OCI-LY7 (cell line): ENCODE data around the gene IRX4. TPM values are rescaled to one million over a fixed set of nuclear protein-coding genes. Genes with fewer than 3 reads are reported as not detected.

ENCODE experiments used
- BruUV-seq: library from RNA; stranded (reverse); fragments of 400-500 nt; replicated peaks from 2 replicates; lab custom pipeline; 2021; lab: Mats Ljungman, UMichigan
- CTCF ChIA-PET: fragments of 300-600 bp; sonication (Branson Sonifier 250); formaldehyde crosslinking; loops from one replicate; lab custom pipeline; 2022; ENCODE audit warnings: antibody characterized with exemption; ENCODE audit not compliant: unreplicated experiment; lab: Charles Lee
- POLR2A ChIA-PET: fragments of 300-600 bp; sonication (Branson Sonifier 250); formaldehyde crosslinking; loops from one replicate; lab custom pipeline; 2022; ENCODE audit warnings: antibody characterized with exemption; lab: Charles Lee
- DNase-seq: peaks from one replicate; pipeline ENCODE4 v3.0.0-alpha.2; 2015; ENCODE audit warnings: low spot score
- H2AFZ ChIP-seq: fragments of 200-600 bp; sonication (generic), shearing (Covaris generic); 2 replicates; pipeline ENCODE4 v1.6.1; 2014; ENCODE audit warnings: mild to moderate bottlenecking, antibody characterized with exemption, low read length, moderate library complexity
- H3K27ac ChIP-seq: fragments of 200-600 bp; sonication (generic); 2 replicates; pipeline ENCODE4 v1.5.1; 2014; ENCODE audit warnings: mixed run types, low read depth, mild to moderate bottlenecking, moderate library complexity, low read length, inconsistent platforms; ENCODE audit not compliant: poor library complexity, severe bottlenecking
- H3K36me3 ChIP-seq: fragments of 200-600 bp; sonication (generic); 2 replicates; pipeline ENCODE4 v1.6.1; 2014; ENCODE audit warnings: mild to moderate bottlenecking, antibody characterized with exemption, low read length, moderate library complexity, mixed read lengths; ENCODE audit not compliant: insufficient read depth
- H3K4me1 ChIP-seq: fragments of 200-600 bp; sonication (generic); 2 replicates; pipeline ENCODE4 v1.5.1; 2014; ENCODE audit warnings: mild to moderate bottlenecking, low read length; ENCODE audit not compliant: insufficient read depth, poor library complexity, severe bottlenecking
- H3K4me2 ChIP-seq: fragments of 200-600 bp; sonication (generic); 2 replicates; pipeline ENCODE4 v1.6.1; 2014; ENCODE audit warnings: mild to moderate bottlenecking, low read length
- H3K4me3 ChIP-seq: fragments of 200-600 bp; sonication (generic); 2 replicates; pipeline ENCODE4 v1.5.1; 2014; ENCODE audit warnings: mild to moderate bottlenecking, low read depth, low read length; ENCODE audit not compliant: poor library complexity, severe bottlenecking
- H3K79me2 ChIP-seq: fragments of 200-600 bp; sonication (generic); 2 replicates; pipeline ENCODE4 v1.6.1; 2016; ENCODE audit warnings: low read depth, mild to moderate bottlenecking, low read length, moderate library complexity, mixed read lengths; ENCODE audit not compliant: insufficient read depth
- H3K9me2 ChIP-seq: fragments of 200-600 bp; sonication (generic); 2 replicates; pipeline ENCODE4 v1.6.1; 2016; ENCODE audit warnings: mild to moderate bottlenecking, low read length, mixed read lengths; ENCODE audit not compliant: insufficient read depth
- H3K9me3 ChIP-seq: fragments of 200-600 bp; sonication (generic); 2 replicates; pipeline ENCODE4 v1.6.1; 2014; ENCODE audit warnings: mild to moderate bottlenecking, mixed run types, low read length, mixed read lengths
- H4K20me1 ChIP-seq: fragments of 200-600 bp; sonication (generic); 2 replicates; pipeline ENCODE4 v1.6.1; 2014; ENCODE audit warnings: mild to moderate bottlenecking, antibody characterized with exemption, low read length, moderate library complexity, mixed read lengths; ENCODE audit not compliant: insufficient read depth
- CTCF ChIP-seq: fragments of 200-600 bp; sonication (generic); conservative IDR thresholded peaks from 2 replicates; pipeline ENCODE4 v1.5.1; 2014; ENCODE audit warnings: mild to moderate bottlenecking, antibody characterized with exemption, low read length, moderate library complexity, mixed read lengths
- EZH2phosphoT487 ChIP-seq: fragments of 200-600 bp; sonication (generic); IDR thresholded peaks from 2 replicates; pipeline ENCODE4 v1.6.1; 2018; ENCODE audit warnings: low read depth, borderline replicate concordance, mild to moderate bottlenecking, mixed run types, antibody characterized with exemption, low read length, moderate library complexity, mixed read lengths
- intact Hi-C: fragments of 100-400 bp; cut with micrococcal nuclease; formaldehyde crosslinking; loops from one replicate; pipeline ENCODE4 v1.10.0; 2022; ENCODE audit not compliant: unreplicated experiment
- total RNA-seq, 2 experiments: library from RNA; depleted of rRNA in 1 of 2; stranded (reverse); fragments of >200 nt in 1 of 2; shearing (Covaris generic) in 1 of 2; gene quantifications; 2 replicates each; pipeline ENCODE4 v1.2.3, GENCODE V29; 2014 to 2022

The IRX4 gene
- total RNA-seq, 2 experiments from 2014 or later: not detected

- no peaks in the 10 kb centered on the region for H3K36me3 ChIP-seq
- no peak for DNase-seq
- CTCF ChIA-PET: no interaction called here
- POLR2A ChIA-PET: no interaction called here
- H3K4me3 ChIP-seq: no peak overlapping the region
- TF ChIP-seq CTCF (no peak), EZH2phosphoT487 (no peak)
- intact Hi-C loops: no loop called here
- no peak overlapping the region for H3K27ac ChIP-seq
- H2AFZ ChIP-seq: no peak overlapping the region
- H4K20me1 ChIP-seq: no peaks in the 10 kb centered on the region
- H3K9me2 ChIP-seq: no peaks in the 10 kb centered on the region
- no peaks in the 10 kb centered on the region for H3K79me2 ChIP-seq
- no peaks in the 10 kb centered on the region for H3K9me3 ChIP-seq
- no peak overlapping the region for H3K4me2 ChIP-seq
- BruUV-seq: no TSS peak
- no peaks in the 10 kb centered on the region for H3K4me1 ChIP-seq
Observed at GRCh38 chr5:1842004-1842819, 40.5 kb downstream of the IRX4 start.

GRCh38 chr5:1840741-1841521 lies 41.8 kb downstream of the IRX4 start:
- intact Hi-C loops: no loop called here
- Histone ChIP-seq H3K4me2 (no peak overlapping the region), H3K9me2 (no peaks in the 10 kb centered on the region), H3K4me3 (no peak overlapping the region), H3K36me3 (no peaks in the 10 kb centered on the region), H3K4me1 (no peaks in the 10 kb centered on the region), H3K79me2 (no peaks in the 10 kb centered on the region), H2AFZ (no peak overlapping the region), H3K9me3 (no peaks in the 10 kb centered on the region), H3K27ac (no peak overlapping the region), H4K20me1 (no peaks in the 10 kb centered on the region)
- ChIA-PET CTCF (no interaction called here), POLR2A (interaction anchor here (0.7 kb wide), 1 partner anchor 55 kb away, joined by 3 read pairs; no protein-coding TSS in a partner anchor)
- TF ChIP-seq EZH2phosphoT487: no peak
- no peak for TF ChIP-seq CTCF
- DNase-seq: no peak
- BruUV-seq: no TSS peak
